ENCODE measurements around the gene EEPD1. TPM values are rescaled to one million over a fixed set of nuclear protein-coding genes. Genes with fewer than 3 reads are reported as not detected.

Gene EEPD1
- total and polyA plus RNA-seq, 7 experiments from 2014 or later = 2.2 to 15.8 (median 11.3) TPM

DNA sequence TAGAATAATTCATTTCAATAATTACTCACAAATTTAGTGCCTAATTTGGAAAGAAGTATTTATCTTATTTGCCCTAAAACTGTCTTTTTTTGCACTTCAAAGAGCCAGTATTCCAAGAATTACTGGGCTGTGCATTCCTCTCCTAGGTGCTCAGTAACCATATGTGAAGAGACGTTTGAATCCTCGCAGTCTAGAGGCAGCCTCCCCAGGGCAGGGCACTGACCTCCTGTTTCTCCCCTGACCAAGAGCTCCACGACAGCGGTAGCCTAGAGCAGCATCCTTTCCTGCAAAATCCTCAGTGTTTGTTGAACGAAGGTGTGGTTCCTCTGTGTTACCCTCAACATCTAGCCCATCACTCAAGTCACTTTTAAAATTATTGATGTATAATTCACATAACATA, 113.1 kb downstream of the EEPD1 start:
- Mint-ChIP-seq H3K36me3 (peaks cover 0 to 8% (median 0%) of the 10 kb centered on the region in 5 donors), H3K27me3 (peaks cover 0 to 4% (median 0%) of the 10 kb centered on the region in 5 donors), H3K27ac (no peak overlapping the region), H3K4me1 (peaks cover 7 to 38% (median 24%) of the 10 kb centered on the region in 7 donors), H3K9me3 (peaks cover 0 to 2% (median 0%) of the 10 kb centered on the region in 11 donors), H3K4me3 (no peak overlapping the region)
- intact Hi-C loops (cut with micrococcal nuclease) = no loop called here
- Histone ChIP-seq H3K27me3 (ENCODE audit: control insufficient read depth in 2 of 2, insufficient read depth in 2 of 2, low read length in 2 of 2) (no peaks in the 10 kb centered on the region), H3K4me1 (ENCODE audit: control insufficient read depth in 2 of 2, insufficient read depth in 2 of 2, low read length in 2 of 2) (peaks cover 0 to 4% of the 10 kb centered on the region in 2 donors), H3K9me3 (ENCODE audit: control insufficient read depth in 2 of 3, low read length in 3 of 3) (no peaks in the 10 kb centered on the region), H3K27ac (ENCODE audit: low read depth, low read length) (no peak overlapping the region), H3K4me3 (ENCODE audit: low read length) (no peak overlapping the region), H3K36me3 (ENCODE audit: control insufficient read depth in 2 of 3, insufficient read depth in 3 of 3, low read length in 3 of 3) (no peaks in the 10 kb centered on the region)
- ChIA-PET CTCF (interaction anchor here (0.7 kb wide), 1 partner anchor 11 kb away, joined by 3 read pairs; no protein-coding TSS in a partner anchor), POLR2A (no interaction called here)
- ATAC-seq = no peak
- DNase-seq = no peak

DNA sequence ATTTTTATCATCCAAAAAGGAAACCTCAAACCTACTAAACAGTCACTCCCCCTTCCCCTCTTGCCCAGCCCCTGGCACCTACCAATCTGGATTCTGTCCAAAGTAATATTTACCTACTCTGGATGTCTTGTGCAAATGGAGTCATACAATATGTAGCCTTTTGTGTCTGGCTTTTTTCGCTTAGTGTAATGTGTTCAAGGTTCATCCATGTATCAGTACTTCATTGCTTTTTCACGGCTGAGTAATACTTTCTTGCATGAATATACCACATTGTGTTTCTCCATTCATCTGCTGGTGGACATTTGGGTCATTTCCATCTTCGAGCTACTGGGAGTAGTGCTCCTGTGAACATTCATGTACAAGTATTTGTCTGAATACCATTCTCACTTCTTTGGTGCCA, 113.6 kb downstream of the EEPD1 start:
- peaks cover 3 to 33% (median 20%) of the 10 kb centered on the region in 7 donors for H3K4me1 Mint-ChIP-seq
- peaks cover 0 to 4% (median 0%) of the 10 kb centered on the region in 5 donors for H3K36me3 Mint-ChIP-seq
- DNase-seq (no peak), ATAC-seq (no peak)
- Histone ChIP-seq H3K27ac (ENCODE audit: low read depth, low read length) (no peak overlapping the region), H3K36me3 (ENCODE audit: control insufficient read depth in 2 of 3, insufficient read depth in 3 of 3, low read length in 3 of 3) (no peaks in the 10 kb centered on the region), H3K9me3 (ENCODE audit: control insufficient read depth in 2 of 3, low read length in 3 of 3) (no peaks in the 10 kb centered on the region), H3K4me3 (ENCODE audit: low read length) (no peak overlapping the region), H3K27me3 (ENCODE audit: control insufficient read depth in 2 of 2, insufficient read depth in 2 of 2, low read length in 2 of 2) (no peaks in the 10 kb centered on the region), H3K4me1 (ENCODE audit: control insufficient read depth in 2 of 2, insufficient read depth in 2 of 2, low read length in 2 of 2) (peaks cover 0 to 4% of the 10 kb centered on the region in 2 donors)
- H3K27ac Mint-ChIP-seq = peak overlapping the region in 1 of 9 donors; percentile 33
- CTCF ChIA-PET = no interaction called here
- intact Hi-C loops (cut with micrococcal nuclease) = no loop called here
- H3K27me3 Mint-ChIP-seq = peaks cover 0 to 4% (median 0%) of the 10 kb centered on the region in 5 donors
- H3K4me3 Mint-ChIP-seq = no peak overlapping the region
- peaks cover 0 to 2% (median 0%) of the 10 kb centered on the region in 11 donors for H3K9me3 Mint-ChIP-seq
- POLR2A ChIA-PET = no interaction called here

DNA sequence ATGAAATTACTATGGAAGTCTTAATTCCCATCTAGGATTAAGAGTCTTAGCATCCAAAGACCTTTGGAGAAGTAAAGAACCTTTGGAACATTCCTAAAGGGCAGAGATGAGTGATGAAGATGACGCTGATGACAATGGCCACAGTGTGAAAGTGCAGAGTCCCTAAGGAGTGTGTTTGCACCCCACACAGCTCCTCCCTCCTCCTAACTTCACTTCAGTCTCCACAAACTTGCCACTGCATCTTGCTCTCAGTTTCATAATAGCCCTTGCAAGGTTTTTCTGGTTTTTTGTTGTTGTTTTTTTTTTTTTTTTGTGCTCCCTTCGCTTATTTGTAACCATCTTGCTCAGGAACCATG, 119.1 kb downstream of the EEPD1 start:
- no peak for ATAC-seq
- peaks cover 0 to 20% (median 17%) of the 10 kb centered on the region in 7 donors for H3K4me1 Mint-ChIP-seq
- Histone ChIP-seq H3K27me3 (ENCODE audit: control insufficient read depth in 2 of 2, insufficient read depth in 2 of 2, low read length in 2 of 2) (no peaks in the 10 kb centered on the region), H3K27ac (ENCODE audit: low read depth, low read length) (no peak overlapping the region), H3K4me3 (ENCODE audit: low read length) (no peak overlapping the region), H3K9me3 (ENCODE audit: control insufficient read depth in 2 of 3, low read length in 3 of 3) (no peaks in the 10 kb centered on the region), H3K36me3 (ENCODE audit: control insufficient read depth in 2 of 3, insufficient read depth in 3 of 3, low read length in 3 of 3) (no peaks in the 10 kb centered on the region), H3K4me1 (ENCODE audit: control insufficient read depth in 2 of 2, insufficient read depth in 2 of 2, low read length in 2 of 2) (no peaks in the 10 kb centered on the region)
- peaks cover 0 to 8% (median 0%) of the 10 kb centered on the region in 5 donors for H3K36me3 Mint-ChIP-seq
- intact Hi-C loops (cut with micrococcal nuclease) = no loop called here
- no peak for DNase-seq
- peaks cover 0 to 2% (median 0%) of the 10 kb centered on the region in 5 donors for H3K27me3 Mint-ChIP-seq
- POLR2A ChIA-PET = no interaction called here
- CTCF ChIA-PET = no interaction called here
- H3K27ac Mint-ChIP-seq = no peak overlapping the region
- H3K9me3 Mint-ChIP-seq = peaks cover 0 to 2% (median 0%) of the 10 kb centered on the region in 11 donors
- H3K4me3 Mint-ChIP-seq = no peak overlapping the region

DNA sequence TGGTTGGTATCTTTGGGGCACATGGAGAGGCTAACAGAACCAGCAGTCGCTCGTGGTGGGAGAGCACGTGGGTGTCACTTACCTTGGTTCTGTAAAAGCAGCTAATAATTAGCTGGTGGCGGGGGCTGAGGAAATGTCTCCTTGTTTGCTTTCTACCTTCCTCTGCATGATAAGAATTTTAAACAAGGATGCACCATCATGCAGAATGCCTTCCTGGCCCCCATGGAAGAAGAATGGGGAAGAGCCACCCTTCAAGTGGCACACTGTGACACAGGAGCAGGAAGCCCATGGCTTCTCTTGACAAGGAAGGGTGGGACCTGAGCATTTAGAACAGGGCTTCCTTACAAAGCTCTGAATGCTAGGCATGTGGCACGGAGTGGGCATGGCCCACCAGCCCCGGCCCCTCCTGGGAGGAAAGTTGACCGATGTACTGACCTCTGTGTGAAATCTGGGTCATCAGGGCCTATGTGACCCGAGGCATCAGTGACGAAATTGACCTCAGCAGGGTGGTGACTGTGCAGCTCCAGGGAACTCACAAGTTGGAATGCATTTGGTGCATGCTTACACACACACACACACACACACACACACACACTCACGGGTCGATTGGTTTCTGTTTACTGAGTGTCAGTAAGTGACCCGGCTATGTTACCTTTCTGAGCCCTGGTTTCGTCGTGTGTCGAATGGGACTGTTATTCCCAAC, 119.7 kb downstream of the EEPD1 start:
- ATAC-seq = peak; percentile 45
- DNase-seq = no peak
- Mint-ChIP-seq H3K27me3 (no peaks in the 10 kb centered on the region), H3K36me3 (peaks cover 0 to 8% (median 0%) of the 10 kb centered on the region in 5 donors), H3K27ac (no peak overlapping the region), H3K4me1 (peaks cover 0 to 20% (median 17%) of the 10 kb centered on the region in 7 donors), H3K9me3 (no peaks in the 10 kb centered on the region), H3K4me3 (no peak overlapping the region)
- Histone ChIP-seq H3K4me3 (ENCODE audit: low read length) (no peak overlapping the region), H3K27me3 (ENCODE audit: control insufficient read depth in 2 of 2, insufficient read depth in 2 of 2, low read length in 2 of 2) (no peaks in the 10 kb centered on the region), H3K4me1 (ENCODE audit: control insufficient read depth in 2 of 2, insufficient read depth in 2 of 2, low read length in 2 of 2) (no peaks in the 10 kb centered on the region), H3K36me3 (ENCODE audit: control insufficient read depth in 2 of 3, insufficient read depth in 3 of 3, low read length in 3 of 3) (no peaks in the 10 kb centered on the region), H3K9me3 (ENCODE audit: control insufficient read depth in 2 of 3, low read length in 3 of 3) (no peaks in the 10 kb centered on the region), H3K27ac (ENCODE audit: low read depth, low read length) (no peak overlapping the region)
- intact Hi-C loops (cut with micrococcal nuclease) = no loop called here
- CTCF ChIA-PET = interaction anchor here (1.1 to 1.7 kb wide), 2 partner anchors 15 to 19 kb away, joined by 5 to 6 read pairs; no protein-coding TSS in a partner anchor
- POLR2A ChIA-PET = no interaction called here

DNA sequence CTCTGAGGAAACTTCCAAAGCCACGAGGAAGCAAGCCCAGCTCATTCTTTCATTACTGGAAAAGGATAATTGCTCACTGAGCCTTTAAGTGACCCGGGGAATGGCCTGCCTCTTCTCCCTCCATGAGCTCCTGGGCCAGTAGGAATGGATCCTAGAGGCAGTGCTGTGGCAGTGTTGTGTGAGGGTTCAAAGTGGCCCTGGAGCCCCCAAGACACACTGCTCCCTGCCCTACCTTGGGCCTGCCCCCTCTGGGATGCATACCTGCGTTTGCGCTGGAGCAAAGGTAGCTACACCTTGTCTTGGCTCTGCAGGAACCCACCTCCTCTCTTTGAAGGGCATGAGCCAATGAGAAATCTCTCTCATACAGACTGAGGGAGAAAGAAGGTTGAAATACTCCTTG, 120.8 kb downstream of the EEPD1 start:
- Mint-ChIP-seq H3K9me3 (no peaks in the 10 kb centered on the region), H3K27ac (no peak overlapping the region)

DNA sequence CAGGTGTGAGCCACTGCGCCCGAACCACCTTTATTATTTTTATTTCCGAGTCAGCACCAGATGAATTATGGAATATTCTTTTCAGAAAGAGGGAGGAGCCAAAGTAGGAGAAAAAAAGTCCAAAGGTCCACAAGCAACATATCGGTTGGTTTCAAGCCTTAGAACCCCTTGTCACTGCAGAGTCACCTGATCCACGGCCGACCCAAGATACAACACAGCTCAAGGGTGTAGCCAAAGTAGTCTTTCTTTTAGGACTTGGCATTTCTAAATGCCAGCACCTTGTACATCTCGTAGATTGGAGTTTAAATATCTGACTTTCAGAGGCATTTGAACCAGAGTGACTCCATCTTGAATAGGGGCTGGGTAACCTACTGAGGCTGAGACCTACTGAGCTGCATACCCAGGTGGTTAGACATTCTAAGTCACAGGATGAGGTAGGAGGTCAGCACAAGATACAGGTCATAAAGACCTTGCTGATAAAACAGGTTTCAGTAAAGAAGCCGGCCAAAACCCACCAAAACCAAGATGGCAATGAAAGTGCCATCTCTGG, 122.8 kb downstream of the EEPD1 start:
- ATAC-seq = no peak
- Histone ChIP-seq H3K9me3 (ENCODE audit: control insufficient read depth in 2 of 3, low read length in 3 of 3) (no peaks in the 10 kb centered on the region), H3K4me3 (ENCODE audit: low read length) (no peak overlapping the region), H3K27me3 (ENCODE audit: control insufficient read depth in 2 of 2, insufficient read depth in 2 of 2, low read length in 2 of 2) (no peaks in the 10 kb centered on the region), H3K27ac (ENCODE audit: low read depth, low read length) (no peak overlapping the region), H3K4me1 (ENCODE audit: control insufficient read depth in 2 of 2, insufficient read depth in 2 of 2, low read length in 2 of 2) (peaks cover 0 to 6% of the 10 kb centered on the region in 2 donors), H3K36me3 (ENCODE audit: control insufficient read depth in 2 of 3, insufficient read depth in 3 of 3, low read length in 3 of 3) (no peaks in the 10 kb centered on the region)
- intact Hi-C loops (cut with micrococcal nuclease) = no loop called here
- peaks cover 0 to 7% (median 0%) of the 10 kb centered on the region in 5 donors for H3K27me3 Mint-ChIP-seq
- no peak for DNase-seq
- POLR2A ChIA-PET = interaction anchor here (3.2 kb wide), 1 partner anchor 11 kb away, joined by 16 read pairs; no protein-coding TSS in a partner anchor
- H3K4me1 Mint-ChIP-seq = peaks cover 5 to 21% (median 17%) of the 10 kb centered on the region in 7 donors
- CTCF ChIA-PET = interaction anchor here (0.6 to 0.8 kb wide), 2 partner anchors 12 to 242 kb away, joined by 3 read pairs; no protein-coding TSS in a partner anchor
- no peaks in the 10 kb centered on the region for H3K9me3 Mint-ChIP-seq
- peaks cover 0 to 3% (median 0%) of the 10 kb centered on the region in 5 donors for H3K36me3 Mint-ChIP-seq
- H3K4me3 Mint-ChIP-seq = no peak overlapping the region
- H3K27ac Mint-ChIP-seq = no peak overlapping the region

More for the DNA sequence above, 120.8 kb downstream of the EEPD1 start:
- Mint-ChIP-seq H3K4me1 (peaks cover 0 to 20% (median 17%) of the 10 kb centered on the region in 7 donors), H3K27me3 (no peaks in the 10 kb centered on the region), H3K36me3 (peaks cover 0 to 3% (median 0%) of the 10 kb centered on the region in 5 donors), H3K4me3 (no peak overlapping the region)
- CTCF ChIA-PET = interaction anchor here (1.1 to 1.7 kb wide), 2 partner anchors 14 to 18 kb away, joined by 5 to 6 read pairs; no protein-coding TSS in a partner anchor
- Histone ChIP-seq H3K9me3 (ENCODE audit: control insufficient read depth in 2 of 3, low read length in 3 of 3) (no peaks in the 10 kb centered on the region), H3K4me1 (ENCODE audit: control insufficient read depth in 2 of 2, insufficient read depth in 2 of 2, low read length in 2 of 2) (no peaks in the 10 kb centered on the region), H3K4me3 (ENCODE audit: low read length) (no peak overlapping the region), H3K27me3 (ENCODE audit: control insufficient read depth in 2 of 2, insufficient read depth in 2 of 2, low read length in 2 of 2) (no peaks in the 10 kb centered on the region), H3K36me3 (ENCODE audit: control insufficient read depth in 2 of 3, insufficient read depth in 3 of 3, low read length in 3 of 3) (no peaks in the 10 kb centered on the region), H3K27ac (ENCODE audit: low read depth, low read length) (no peak overlapping the region)
- intact Hi-C loops (cut with micrococcal nuclease) = no loop called here
- ATAC-seq (no peak), DNase-seq (no peak)
- POLR2A ChIA-PET = no interaction called here
